WTC11 (cell line): ENCODE measurements around the gene CAMK2B. TPM values are rescaled to one million over a fixed set of nuclear protein-coding genes. Genes with fewer than 3 reads are reported as not detected.

Source experiments
- ATAC-seq: fragments of 200-7000 bp; cut with Tn5 transposase; 2 replicates; pipeline ENCODE4 v1.10.0; 2021; ENCODE audit warnings: mild to moderate bottlenecking, moderate library complexity
- CTCF ChIA-PET: fragments of 300-600 bp; sonication (Branson Sonifier 250); formaldehyde crosslinking; loops from one replicate; lab custom pipeline; 2021; ENCODE audit warnings: antibody characterized with exemption; lab: Charles Lee
- POLR2A ChIA-PET: fragments of 350-600 bp; sonication (Branson Sonifier 250); formaldehyde crosslinking; loops from one replicate; lab custom pipeline; 2021; ENCODE audit warnings: antibody characterized with exemption; lab: Charles Lee
- DNase-seq: peaks from one replicate; pipeline ENCODE4 v3.0.0; 2021; ENCODE audit warnings: low spot score
- H3K27ac Mint-ChIP-seq: 2 replicates; pipeline ENCODE4 v1.8.0; 2021; ENCODE audit warnings: mixed read lengths
- H3K27me3 Mint-ChIP-seq: 2 replicates; pipeline ENCODE4 v1.8.0; 2021; ENCODE audit warnings: low read depth, mild to moderate bottlenecking, moderate library complexity, mixed read lengths
- H3K36me3 Mint-ChIP-seq: 2 replicates; pipeline ENCODE4 v1.8.0; 2021; ENCODE audit warnings: mixed read lengths
- H3K4me1 Mint-ChIP-seq: 2 replicates; pipeline ENCODE4 v1.8.0; 2022; ENCODE audit warnings: mixed read lengths
- H3K4me3 Mint-ChIP-seq: 2 replicates; pipeline ENCODE4 v1.8.0; 2021; ENCODE audit warnings: mild to moderate bottlenecking, moderate library complexity, mixed read lengths
- H3K9me3 Mint-ChIP-seq: 2 replicates; pipeline ENCODE4 v1.8.0; 2021; ENCODE audit warnings: mixed read lengths
- CREB1 ChIP-seq: sonication (generic); formaldehyde crosslinking; IDR thresholded peaks from 2 replicates; pipeline ENCODE4 v1.8.0; 2023; ENCODE audit warnings: mild to moderate bottlenecking, missing genetic modification reagents
- E2F5 ChIP-seq: sonication (generic); formaldehyde crosslinking; IDR thresholded peaks from 2 replicates; pipeline ENCODE4 v1.8.1; 2022; ENCODE audit warnings: mild to moderate bottlenecking, moderate library complexity, missing genetic modification reagents
- FOXP4 ChIP-seq: sonication (generic); formaldehyde crosslinking; IDR thresholded peaks from 2 replicates; pipeline ENCODE4 v1.8.0; 2022; ENCODE audit warnings: mild to moderate bottlenecking, missing genetic modification reagents
- GRHL2 ChIP-seq: fragments of 250-450 bp; sonication (Bioruptor Pico); IDR thresholded peaks from 2 replicates; pipeline ENCODE4 v1.8.0; 2022; ENCODE audit warnings: mild to moderate bottlenecking, moderate library complexity; ENCODE audit not compliant: insufficient replicate concordance, severe bottlenecking
- HMGA2 ChIP-seq: fragments of 250-450 bp; sonication (Bioruptor Pico); IDR thresholded peaks from 2 replicates; pipeline ENCODE4 v1.4.0; 2021; ENCODE audit warnings: mild to moderate bottlenecking, moderate library complexity
- IRF2 ChIP-seq: sonication (generic); formaldehyde crosslinking; IDR thresholded peaks from 2 replicates; pipeline ENCODE4 v1.8.0; 2022; ENCODE audit warnings: low read depth, missing genetic modification reagents, borderline replicate concordance
- NR1H2 ChIP-seq: sonication (generic); formaldehyde crosslinking; IDR thresholded peaks from 2 replicates; pipeline ENCODE4 v1.9.0; 2021; ENCODE audit warnings: mild to moderate bottlenecking, moderate library complexity, missing genetic modification reagents
- PREB ChIP-seq: sonication (generic); formaldehyde crosslinking; IDR thresholded peaks from 2 replicates; pipeline ENCODE4 v1.8.1; 2022; ENCODE audit warnings: mild to moderate bottlenecking, missing genetic modification reagents, moderate library complexity, borderline replicate concordance
- SMAD4 ChIP-seq: sonication (generic); formaldehyde crosslinking; IDR thresholded peaks from 2 replicates; pipeline ENCODE4 v1.8.0; 2022; ENCODE audit warnings: mild to moderate bottlenecking, missing genetic modification reagents
- TP53 ChIP-seq: sonication (generic); formaldehyde crosslinking; IDR thresholded peaks from 2 replicates; pipeline ENCODE4 v1.8.1; 2023; ENCODE audit warnings: mild to moderate bottlenecking, missing genetic modification reagents
- USF2 ChIP-seq: sonication (generic); formaldehyde crosslinking; IDR thresholded peaks from 2 replicates; pipeline ENCODE4 v1.8.1; 2023; ENCODE audit warnings: mild to moderate bottlenecking, missing genetic modification reagents, moderate library complexity
- ZBTB43 ChIP-seq: sonication (generic); formaldehyde crosslinking; IDR thresholded peaks from 2 replicates; pipeline ENCODE4 v1.8.1; 2023; ENCODE audit warnings: mild to moderate bottlenecking, missing genetic modification reagents
- ZNF138 ChIP-seq: sonication (generic); formaldehyde crosslinking; conservative IDR thresholded peaks from 2 replicates; pipeline ENCODE4 v1.8.1; 2022; ENCODE audit warnings: mild to moderate bottlenecking, moderate library complexity, missing genetic modification reagents
- ZNF263 ChIP-seq: sonication (generic); formaldehyde crosslinking; IDR thresholded peaks from 2 replicates; pipeline ENCODE4 v1.8.1; 2022; ENCODE audit warnings: low read depth, mild to moderate bottlenecking, moderate library complexity, missing genetic modification reagents
- ZNF317 ChIP-seq: sonication (generic); formaldehyde crosslinking; IDR thresholded peaks from 2 replicates; pipeline ENCODE4 v1.8.1; 2023; ENCODE audit warnings: low read depth, mild to moderate bottlenecking, moderate library complexity, missing genetic modification reagents, borderline replicate concordance
- ZNF423 ChIP-seq: fragments of 250-450 bp; sonication (Bioruptor Pico); IDR thresholded peaks from 2 replicates; pipeline ENCODE4 v2.1.2; 2022; ENCODE audit warnings: mild to moderate bottlenecking, moderate library complexity
- total RNA-seq: library from RNA; stranded (reverse); gene quantifications from 3 replicates; pipeline ENCODE4 v1.2.3, GENCODE V29; 2021
- TF ChIP-seq, protein P1 (sequence below): sonication (generic); formaldehyde crosslinking; IDR thresholded peaks from 2 replicates; pipeline ENCODE4 v1.8.0; 2023; ENCODE audit warnings: mild to moderate bottlenecking, missing genetic modification reagents

The CAMK2B gene
- total RNA-seq, 1 experiment from 2014 or later: 0.44 TPM

- no peak overlapping the region for H3K4me3 Mint-ChIP-seq
- TF ChIP-seq, protein P1, sequence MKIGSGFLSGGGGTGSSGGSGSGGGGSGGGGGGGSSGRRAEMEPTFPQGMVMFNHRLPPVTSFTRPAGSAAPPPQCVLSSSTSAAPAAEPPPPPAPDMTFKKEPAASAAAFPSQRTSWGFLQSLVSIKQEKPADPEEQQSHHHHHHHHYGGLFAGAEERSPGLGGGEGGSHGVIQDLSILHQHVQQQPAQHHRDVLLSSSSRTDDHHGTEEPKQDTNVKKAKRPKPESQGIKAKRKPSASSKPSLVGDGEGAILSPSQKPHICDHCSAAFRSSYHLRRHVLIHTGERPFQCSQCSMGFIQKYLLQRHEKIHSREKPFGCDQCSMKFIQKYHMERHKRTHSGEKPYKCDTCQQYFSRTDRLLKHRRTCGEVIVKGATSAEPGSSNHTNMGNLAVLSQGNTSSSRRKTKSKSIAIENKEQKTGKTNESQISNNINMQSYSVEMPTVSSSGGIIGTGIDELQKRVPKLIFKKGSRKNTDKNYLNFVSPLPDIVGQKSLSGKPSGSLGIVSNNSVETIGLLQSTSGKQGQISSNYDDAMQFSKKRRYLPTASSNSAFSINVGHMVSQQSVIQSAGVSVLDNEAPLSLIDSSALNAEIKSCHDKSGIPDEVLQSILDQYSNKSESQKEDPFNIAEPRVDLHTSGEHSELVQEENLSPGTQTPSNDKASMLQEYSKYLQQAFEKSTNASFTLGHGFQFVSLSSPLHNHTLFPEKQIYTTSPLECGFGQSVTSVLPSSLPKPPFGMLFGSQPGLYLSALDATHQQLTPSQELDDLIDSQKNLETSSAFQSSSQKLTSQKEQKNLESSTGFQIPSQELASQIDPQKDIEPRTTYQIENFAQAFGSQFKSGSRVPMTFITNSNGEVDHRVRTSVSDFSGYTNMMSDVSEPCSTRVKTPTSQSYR (CRISPR knock-in tag): no peak
- no peak for TF ChIP-seq ZNF423
- no peak for TF ChIP-seq ZNF317 (CRISPR knock-in tag)
- no peak for TF ChIP-seq FOXP4 (CRISPR knock-in tag)
- TF ChIP-seq ZNF138 (CRISPR knock-in tag): no peak
- no peak for TF ChIP-seq GRHL2 (CRISPR knock-in tag)
- no peak for TF ChIP-seq IRF2 (CRISPR knock-in tag)
- no peak for TF ChIP-seq SMAD4
- TF ChIP-seq NR1H2: no peak
- no peak for TF ChIP-seq CREB1 (CRISPR knock-in tag)
- TF ChIP-seq, all 79 proteins: peak for 0
- POLR2A ChIA-PET: no interaction called here
- DNase-seq (no peak), ATAC-seq (peak; percentile 24)
- peaks cover 3% of the 10 kb centered on the region; the same call in 1 of the 2 replicates for H3K27me3 Mint-ChIP-seq
- H3K4me1 Mint-ChIP-seq: peaks cover 15% of the 10 kb centered on the region
- CTCF ChIA-PET: interaction anchor here (0.6 to 6.0 kb wide), 2 partner anchors 15 to 98 kb away, joined by 4 to 38 read pairs; no protein-coding TSS in a partner anchor
- no peak overlapping the region for H3K27ac Mint-ChIP-seq
- H3K9me3 Mint-ChIP-seq: no peaks in the 10 kb centered on the region
- H3K36me3 Mint-ChIP-seq: no peaks in the 10 kb centered on the region
Observed at GRCh38 chr7:44333911-44334733, 8.7 kb upstream of the CAMK2B start.

DNA sequence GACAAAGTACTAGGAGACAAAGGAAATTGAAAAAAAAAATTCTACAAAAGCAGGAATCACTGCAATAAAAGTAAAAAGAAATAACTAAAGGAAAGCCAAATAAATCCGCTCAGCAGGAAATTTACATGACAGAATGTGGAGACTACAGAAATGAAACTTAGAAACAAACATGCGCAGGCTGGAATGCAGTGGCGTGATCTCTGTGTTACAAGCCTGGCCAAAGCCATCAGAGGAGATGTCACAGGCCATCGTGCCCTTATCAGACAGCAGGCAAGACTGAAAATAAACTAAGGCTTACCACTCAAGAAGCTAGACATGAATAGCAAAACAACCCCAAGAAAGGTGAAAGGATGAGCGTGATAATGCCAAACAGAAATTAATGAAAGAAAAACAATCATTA is 6.3 kb upstream of the CAMK2B start:
- no peak for TF ChIP-seq HMGA2
- TF ChIP-seq ZNF263 (CRISPR knock-in tag): no peak
- no peaks in the 10 kb centered on the region for H3K36me3 Mint-ChIP-seq
- CTCF ChIA-PET: no interaction called here
- ATAC-seq: no peak
- DNase-seq: no peak
- peaks cover 6% of the 10 kb centered on the region; the same call in 1 of the 2 replicates for H3K9me3 Mint-ChIP-seq
- H3K4me1 Mint-ChIP-seq: peaks cover 16% of the 10 kb centered on the region
- H3K27ac Mint-ChIP-seq: no peak overlapping the region
- no peak overlapping the region for H3K4me3 Mint-ChIP-seq
- peaks cover 22% of the 10 kb centered on the region for H3K27me3 Mint-ChIP-seq
- POLR2A ChIA-PET: no interaction called here

DNA sequence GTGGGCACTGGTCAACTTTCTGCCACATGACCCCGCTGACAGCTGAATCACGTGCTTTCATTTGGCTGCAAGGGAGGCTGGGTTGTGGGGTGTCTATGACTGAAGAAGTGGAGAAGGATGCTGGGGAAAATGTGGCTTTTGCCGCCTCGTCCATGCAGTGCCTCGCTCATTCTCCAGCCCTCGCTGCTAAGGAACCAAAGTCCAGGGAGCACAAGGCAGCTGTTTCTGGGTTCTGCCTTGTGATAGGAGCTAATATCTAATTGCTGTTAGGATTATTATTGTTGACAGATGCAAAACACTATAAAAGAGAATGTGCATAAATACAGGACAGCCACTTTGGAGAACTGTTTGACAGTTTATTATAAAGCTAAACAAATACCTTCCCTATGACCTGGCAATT is 4.9 kb upstream of the CAMK2B start:
- Mint-ChIP-seq H3K36me3 (no peaks in the 10 kb centered on the region), H3K4me1 (peaks cover 15% of the 10 kb centered on the region), H3K27ac (no peak overlapping the region), H3K4me3 (no peak overlapping the region), H3K9me3 (peaks cover 6% of the 10 kb centered on the region; the same call in 1 of the 2 replicates), H3K27me3 (peaks cover 34% of the 10 kb centered on the region)
- DNase-seq: no peak
- no peak for ATAC-seq
- ChIA-PET CTCF (interaction anchor here (1.1 to 1.7 kb wide), 2 partner anchors 18 to 89 kb away, joined by 4 to 6 read pairs; no protein-coding TSS in a partner anchor), POLR2A (no interaction called here)
- TF ChIP-seq HMGA2: no peak
- no peak for TF ChIP-seq PREB (CRISPR knock-in tag)
- TF ChIP-seq NR1H2: no peak
- TF ChIP-seq TP53 (CRISPR knock-in tag): no peak
- TF ChIP-seq USF2 (CRISPR knock-in tag): no peak
- no peak for TF ChIP-seq E2F5 (CRISPR knock-in tag)
- no peak for TF ChIP-seq ZBTB43 (CRISPR knock-in tag)
